ENCODE results near the gene NPFFR1. TPM values are rescaled to one million over a fixed set of nuclear protein-coding genes. Genes with fewer than 3 reads are reported as not detected.
A peak's percentile ranks its signal among the peaks of the same experiment; 100 is the strongest.

NPFFR1 gene
- total RNA-seq, 1 donor from 2014 or later, result not detected

- intact Hi-C loops (cut with micrococcal nuclease), result no loop called here
These were observed 12.1 kb upstream of the NPFFR1 start for GRCh38 chr10:70295926-70296325.

GRCh38 chr10:70295321-70295720, 11.5 kb upstream of the NPFFR1 start:
- Histone ChIP-seq H3K9me3 (replicated peaks) (no peaks in the 10 kb centered on the region), H3K27me3 (ENCODE audit: low read depth) (no peaks in the 10 kb centered on the region), H3K27ac (replicated peaks) (no peak overlapping the region), H3K4me3 (no peak overlapping the region), H3K36me3 (peaks cover 5% of the 10 kb centered on the region), H3K4me1 (peaks cover 25% of the 10 kb centered on the region)
- no peak for TF ChIP-seq CTCF (IDR thresholded peaks at IDR 0.05; ENCODE audit: borderline replicate concordance)
- no peak for DNase-seq
- intact Hi-C loops (cut with micrococcal nuclease), result no loop called here

More at GRCh38 chr10:70295926-70296325, 12.1 kb upstream of the NPFFR1 start:
- no peaks in the 10 kb centered on the region for H3K27me3 ChIP-seq (ENCODE audit: low read depth)
- TF ChIP-seq CTCF (IDR thresholded peaks at IDR 0.05; ENCODE audit: borderline replicate concordance), result no peak
- H3K4me3 ChIP-seq, result no peak overlapping the region
- H3K36me3 ChIP-seq, result peaks cover 5% of the 10 kb centered on the region
- DNase-seq, result no peak
- H3K9me3 ChIP-seq (replicated peaks), result no peaks in the 10 kb centered on the region
- H3K27ac ChIP-seq (replicated peaks), result peak overlapping the region; percentile 92
- H3K4me1 ChIP-seq, result peaks cover 25% of the 10 kb centered on the region

- H3K27ac ChIP-seq (replicated peaks), result no peak overlapping the region
- intact Hi-C loops (cut with micrococcal nuclease), result no loop called here
- no peak for DNase-seq
- H3K9me3 ChIP-seq (replicated peaks), result no peaks in the 10 kb centered on the region
- no peaks in the 10 kb centered on the region for H3K27me3 ChIP-seq (ENCODE audit: low read depth)
- no peaks in the 10 kb centered on the region for H3K36me3 ChIP-seq
- no peak for TF ChIP-seq CTCF (IDR thresholded peaks at IDR 0.05; ENCODE audit: borderline replicate concordance)
- H3K4me3 ChIP-seq, result no peak overlapping the region
- peaks cover 25% of the 10 kb centered on the region for H3K4me1 ChIP-seq
These were observed 9.5 kb upstream of the NPFFR1 start for GRCh38 chr10:70293169-70293843.

- H3K9me3 ChIP-seq (replicated peaks), result no peaks in the 10 kb centered on the region
- intact Hi-C loops (cut with micrococcal nuclease), result no loop called here
- peaks cover 20% of the 10 kb centered on the region for H3K4me1 ChIP-seq
- TF ChIP-seq CTCF (IDR thresholded peaks at IDR 0.05; ENCODE audit: borderline replicate concordance), result no peak
- H3K27ac ChIP-seq (replicated peaks), result no peak overlapping the region
- H3K36me3 ChIP-seq, result no peaks in the 10 kb centered on the region
- no peaks in the 10 kb centered on the region for H3K27me3 ChIP-seq (ENCODE audit: low read depth)
- no peak for DNase-seq
- H3K4me3 ChIP-seq, result no peak overlapping the region
These were observed 8.2 kb upstream of the NPFFR1 start for GRCh38 chr10:70292004-70292403.

GRCh38 chr10:70289739-70290138, 5.9 kb upstream of the NPFFR1 start:
- Histone ChIP-seq H3K4me3 (no peak overlapping the region), H3K4me1 (no peaks in the 10 kb centered on the region), H3K36me3 (no peaks in the 10 kb centered on the region), H3K27me3 (ENCODE audit: low read depth) (peaks cover 20% of the 10 kb centered on the region), H3K27ac (replicated peaks) (no peak overlapping the region), H3K9me3 (replicated peaks) (no peaks in the 10 kb centered on the region)
- no peak for TF ChIP-seq CTCF (IDR thresholded peaks at IDR 0.05; ENCODE audit: borderline replicate concordance)
- DNase-seq, result no peak
- intact Hi-C loops (cut with micrococcal nuclease), result no loop called here

Data from left ventricle myocardium inferior (tissue), 1 donor.